Measurements from ENCODE around the gene STUM.
"Not testable (repeated sequence)": the region's sequence is repeated elsewhere in the genome, so short reads cannot be mapped to it uniquely, and the experiment has no call there.

The STUM gene, protein sequence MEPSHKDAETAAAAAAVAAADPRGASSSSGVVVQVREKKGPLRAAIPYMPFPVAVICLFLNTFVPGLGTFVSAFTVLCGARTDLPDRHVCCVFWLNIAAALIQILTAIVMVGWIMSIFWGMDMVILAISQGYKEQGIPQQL

DNA sequence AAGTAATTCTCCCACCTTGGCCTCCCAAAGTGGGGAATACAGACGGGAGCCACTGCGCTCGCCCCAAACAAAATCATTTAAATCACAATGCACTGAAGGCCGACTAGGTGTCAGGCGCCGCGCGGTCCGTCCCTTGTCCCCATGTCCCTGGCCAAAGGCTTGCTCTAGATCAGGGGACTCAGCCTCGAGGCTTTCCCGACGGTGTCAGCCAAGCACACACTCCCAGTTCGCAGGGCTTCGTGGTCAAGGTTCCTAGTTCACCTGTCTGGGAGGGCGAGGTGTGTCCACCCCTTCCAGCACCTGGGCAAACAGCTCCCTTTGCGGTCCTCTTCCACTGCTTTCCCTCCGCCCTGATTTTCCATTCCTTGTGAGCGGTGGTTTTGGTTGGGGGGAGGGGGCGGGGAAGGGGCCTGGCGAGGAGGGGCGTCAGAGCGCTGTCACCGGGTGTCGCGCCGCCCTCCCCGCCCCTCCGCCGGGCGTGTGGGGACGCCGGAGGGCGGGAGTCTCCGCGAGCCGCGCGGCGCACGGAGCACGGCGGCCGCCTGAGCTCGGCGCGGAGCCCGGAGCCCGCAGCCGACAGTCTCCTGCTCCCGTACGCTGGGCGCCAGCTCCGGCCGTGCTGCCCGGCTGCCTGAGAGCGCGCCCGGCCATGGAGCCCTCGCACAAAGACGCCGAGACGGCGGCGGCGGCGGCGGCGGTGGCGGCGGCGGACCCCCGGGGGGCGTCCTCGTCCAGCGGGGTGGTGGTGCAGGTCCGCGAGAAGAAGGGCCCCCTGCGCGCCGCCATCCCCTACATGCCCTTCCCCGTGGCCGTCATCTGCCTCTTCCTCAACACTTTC lies at the start of gene STUM:
STUM (plus strand) TSS at position 509 of the 838 bp plus-strand sequence; CDS start at position 650, 141 bp downstream.
- no peak for DNase-seq (ENCODE audit: low read depth in 2 of 2)

GRCh38 chr1:226499699-226500098 lies 48.9 kb upstream of the STUM start:
- not testable (repeated sequence) for DNase-seq (ENCODE audit: low read depth in 2 of 2)

DNA sequence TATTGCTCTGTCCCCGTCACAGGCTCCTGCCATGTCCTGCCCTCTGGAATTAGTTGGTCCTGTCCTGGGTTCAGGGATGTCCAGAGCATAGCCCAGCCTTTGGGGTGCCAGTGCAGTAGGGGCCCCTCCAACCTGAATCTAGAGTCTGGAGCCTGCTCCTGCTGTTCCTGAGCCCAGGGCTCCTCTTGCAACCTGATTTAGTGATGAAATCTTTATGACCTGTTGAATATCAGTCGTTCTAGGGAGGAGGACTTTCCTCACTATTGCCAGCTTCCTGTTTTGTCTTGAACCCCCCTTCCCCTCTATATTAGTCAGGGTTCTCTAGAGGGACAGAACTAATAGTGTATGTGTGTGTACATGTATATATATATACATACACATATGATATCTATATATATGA lies 42.5 kb upstream of the STUM start:
- no peak for DNase-seq (ENCODE audit: low read depth in 2 of 2)

DNA sequence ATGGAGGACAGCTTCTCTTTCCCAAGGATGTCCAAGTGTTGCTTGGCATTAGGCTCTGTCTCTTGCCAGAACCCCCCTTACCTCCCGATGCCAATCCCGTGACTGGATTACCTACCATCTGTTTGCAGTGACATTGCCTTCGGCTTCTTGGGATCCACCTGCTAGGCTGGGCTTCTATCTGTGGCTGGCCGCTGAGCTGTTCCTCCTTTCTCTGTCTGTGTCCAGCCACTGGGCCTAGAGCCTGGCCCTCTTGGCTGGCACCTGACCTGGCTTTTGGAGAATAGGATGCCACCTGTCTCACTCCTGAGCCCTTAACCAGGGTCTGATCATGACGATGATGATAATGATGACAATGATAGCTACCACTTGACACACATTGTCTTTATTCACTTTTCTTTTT lies 41.6 kb upstream of the STUM start:
- no peak for DNase-seq (ENCODE audit: low read depth in 2 of 2)

DNA sequence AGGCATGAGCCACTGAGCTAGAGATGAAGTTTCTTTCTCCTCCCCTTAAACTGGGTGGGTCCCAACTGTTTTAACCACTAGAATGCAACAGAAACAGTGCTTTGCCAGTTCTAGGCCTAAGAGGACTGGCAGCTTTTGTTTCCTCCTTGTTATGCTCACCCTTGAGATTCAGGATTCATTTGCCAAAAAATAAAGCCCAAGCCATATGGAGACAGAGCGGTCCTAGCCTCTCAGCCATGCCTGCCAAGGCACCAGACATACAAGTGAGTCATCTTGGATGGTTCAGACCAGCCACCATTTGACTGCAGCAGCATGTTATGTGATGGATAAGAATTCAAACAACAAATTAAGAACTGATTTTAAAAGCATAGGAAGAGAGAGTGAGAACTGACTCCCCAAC lies 38.1 kb upstream of the STUM start:
- DNase-seq (ENCODE audit: low read depth in 2 of 2): no peak

GRCh38 chr1:226511296-226511695 lies 37.3 kb upstream of the STUM start:
- no peak for DNase-seq (ENCODE audit: low read depth in 2 of 2)

DNA sequence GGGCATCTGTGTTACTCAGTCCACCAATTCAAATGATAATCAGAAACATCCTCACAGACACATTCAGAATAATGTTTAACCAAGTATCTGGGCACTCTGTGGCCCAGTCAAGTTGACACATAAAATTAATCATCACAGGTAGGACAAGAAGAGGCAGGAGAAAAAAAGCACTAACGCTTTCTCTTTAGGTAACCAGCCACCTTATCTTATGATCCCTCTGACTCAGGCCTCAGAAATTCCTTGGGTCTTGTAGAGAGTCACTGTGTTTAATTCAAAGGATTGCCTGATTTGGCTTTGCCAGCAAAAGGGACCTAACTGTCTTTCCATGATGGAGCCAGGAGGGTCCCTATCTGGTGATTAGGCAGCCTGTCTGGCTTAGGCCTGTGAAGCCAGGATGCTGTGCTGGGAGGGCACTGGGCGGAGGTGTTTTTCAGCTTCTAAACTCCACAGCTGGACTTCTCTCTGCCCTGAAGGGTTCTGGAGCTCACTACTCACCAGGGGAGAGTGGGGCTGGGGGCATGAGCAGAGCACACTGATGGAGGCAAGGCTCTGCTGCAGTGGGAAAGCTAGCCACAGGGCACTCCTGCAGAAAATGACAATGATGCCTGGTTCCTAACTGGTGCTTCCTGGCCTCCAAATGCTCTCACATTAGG lies 36.4 kb upstream of the STUM start:
- no peak for DNase-seq (ENCODE audit: low read depth in 2 of 2)

DNA sequence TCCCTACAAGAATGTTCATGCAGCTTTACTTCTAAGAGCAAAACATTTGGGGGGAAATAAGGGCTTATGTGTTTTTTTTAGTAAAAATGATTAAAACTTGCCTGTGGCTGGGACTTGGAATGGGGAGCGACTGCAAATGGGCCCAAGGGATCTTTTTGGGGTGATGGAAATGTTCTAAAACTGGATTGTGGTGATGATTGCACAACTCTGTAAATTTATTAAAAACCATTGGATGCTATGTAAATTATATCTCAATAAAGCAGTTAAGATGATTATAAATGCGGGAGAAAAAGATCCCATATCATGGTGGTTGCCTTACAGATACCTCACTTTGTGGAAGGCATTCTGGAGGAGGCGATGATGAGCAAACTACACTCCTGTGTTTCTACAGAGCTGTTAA lies 30.2 kb upstream of the STUM start:
- DNase-seq (ENCODE audit: low read depth in 2 of 2): no peak

GRCh38 chr1:226519135-226519534 lies 29.4 kb upstream of the STUM start:
- DNase-seq (ENCODE audit: low read depth in 2 of 2): no peak

DNA sequence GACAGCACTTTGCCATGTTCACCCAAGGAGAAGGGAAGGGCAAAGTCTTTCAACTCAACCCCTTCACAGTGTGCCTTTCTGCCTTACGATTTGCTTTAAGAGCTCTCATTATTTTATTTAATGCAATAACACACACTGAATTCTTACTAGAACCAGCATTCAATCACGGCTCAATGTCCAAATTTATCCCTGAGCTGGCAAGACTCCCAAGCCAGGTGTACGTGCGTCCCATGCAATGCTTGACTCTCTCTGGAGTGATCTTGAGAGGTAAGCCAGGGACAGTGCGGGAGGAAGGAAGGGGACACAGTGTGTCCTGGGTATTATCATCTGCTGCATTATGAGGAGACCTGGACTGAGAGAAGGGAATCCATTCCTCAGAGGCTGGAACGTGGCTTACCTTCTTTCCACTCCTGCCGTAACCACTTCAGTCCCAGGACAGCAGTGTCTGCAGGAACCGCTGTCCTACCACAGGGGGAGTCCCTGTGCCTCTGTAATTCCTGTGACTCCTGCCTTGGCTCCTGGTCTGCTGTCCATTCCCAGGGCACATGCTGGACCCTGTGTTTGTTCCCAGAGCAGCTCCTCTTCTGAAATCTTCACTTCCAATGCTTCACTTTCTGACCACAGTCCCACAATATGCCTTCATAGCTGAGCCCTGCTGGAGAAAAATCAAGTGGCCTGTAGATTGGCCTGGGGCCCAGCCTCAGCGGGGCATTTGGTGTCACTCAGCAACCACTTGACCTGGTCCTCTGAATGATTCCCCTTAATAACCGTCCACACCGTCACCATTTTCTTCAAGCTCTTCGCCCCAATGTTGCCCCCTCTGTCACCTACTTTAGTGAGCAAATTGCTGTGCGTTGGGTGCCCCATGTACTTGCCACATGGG lies 28.6 kb upstream of the STUM start:
- no peak for DNase-seq (ENCODE audit: low read depth in 2 of 2)

- DNase-seq (ENCODE audit: low read depth in 2 of 2): no peak
These were observed 27.8 kb upstream of the STUM start for GRCh38 chr1:226520640-226521355.

GRCh38 chr1:226523646-226524406 lies 24.7 kb upstream of the STUM start:
- DNase-seq (ENCODE audit: low read depth in 2 of 2): no peak

- no peak for DNase-seq (ENCODE audit: low read depth in 2 of 2)
These were observed 24.0 kb upstream of the STUM start for GRCh38 chr1:226524547-226524946.

DNA sequence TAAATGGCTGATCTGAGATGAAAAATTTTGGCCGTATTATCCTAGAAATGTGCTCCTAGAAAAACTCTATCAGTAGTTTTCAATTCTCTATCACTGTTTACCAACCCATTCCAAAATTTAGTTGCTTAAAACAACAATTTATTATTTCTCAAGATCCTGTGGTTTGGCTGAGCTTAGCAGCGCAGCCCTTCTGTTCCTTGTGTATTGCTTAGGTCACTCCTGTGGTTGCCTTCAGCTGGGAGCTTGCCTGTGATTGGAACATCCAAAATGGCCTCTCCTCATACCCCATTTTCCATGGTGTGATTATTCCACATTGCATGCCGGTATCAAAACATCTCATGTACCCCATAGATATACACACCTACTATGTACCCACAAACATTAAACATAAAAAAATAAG lies 22.8 kb upstream of the STUM start:
- DNase-seq (ENCODE audit: low read depth in 2 of 2): no peak

- DNase-seq (ENCODE audit: low read depth in 2 of 2): no peak
These were observed 21.6 kb upstream of the STUM start for GRCh38 chr1:226526801-226527595.

DNA sequence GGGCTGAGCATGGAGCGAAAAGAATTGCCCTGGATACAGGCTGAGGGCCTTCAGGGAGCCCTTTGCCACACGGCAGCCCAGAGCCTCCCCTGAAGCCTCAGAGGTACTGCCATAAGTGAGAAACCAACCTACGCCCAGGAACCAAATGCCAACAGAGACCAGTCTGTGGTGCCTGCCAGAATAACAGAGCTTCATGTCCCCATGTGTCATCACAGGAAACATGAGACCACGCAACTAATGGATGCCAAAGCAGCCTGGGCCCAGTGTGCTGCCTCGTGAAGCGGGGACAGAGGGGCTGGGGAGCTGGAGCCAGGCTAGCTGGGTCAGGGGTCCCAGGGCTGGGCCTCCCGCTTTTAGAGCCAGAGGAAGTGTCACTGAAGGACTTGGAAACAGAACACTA lies 18.7 kb upstream of the STUM start:
- DNase-seq (ENCODE audit: low read depth in 2 of 2): no peak

- no peak for DNase-seq (ENCODE audit: low read depth in 2 of 2)
These were observed 18.0 kb upstream of the STUM start for GRCh38 chr1:226530591-226530990.

DNA sequence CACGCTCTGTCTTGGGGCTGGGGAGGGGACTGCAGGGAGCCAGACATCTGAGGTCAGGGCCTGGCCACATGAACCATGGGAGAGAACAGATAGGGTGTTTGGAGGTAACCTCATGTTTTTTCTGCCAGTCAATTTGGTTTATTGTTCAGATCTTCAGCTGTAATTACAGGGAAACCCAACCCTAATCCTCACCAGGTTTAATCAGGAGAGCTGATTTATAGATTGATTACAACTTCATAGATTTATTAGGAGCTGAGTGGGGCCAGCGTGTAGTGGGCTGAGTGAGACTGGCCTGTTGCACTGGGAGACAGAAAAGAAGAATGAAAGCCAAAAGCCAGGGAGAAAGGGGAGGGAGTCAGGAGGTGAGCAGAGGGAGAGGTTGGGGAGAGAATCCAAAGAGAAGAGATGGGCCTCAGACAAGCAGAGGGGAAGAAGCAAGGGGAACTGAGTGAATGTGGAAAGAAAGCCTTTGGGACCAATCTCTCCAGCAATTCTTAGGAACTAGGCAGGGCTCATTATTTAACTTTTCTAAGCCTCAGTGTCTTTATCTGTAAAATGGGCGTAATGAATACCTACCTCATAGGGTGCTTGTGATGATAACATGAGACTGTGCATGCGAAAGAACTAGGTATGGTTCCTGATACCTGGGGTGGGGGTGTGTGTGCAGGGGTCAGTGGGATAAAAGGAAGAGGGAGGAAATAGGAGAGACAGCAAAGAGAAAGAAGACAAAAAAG lies 17.0 kb upstream of the STUM start:
- DNase-seq (ENCODE audit: low read depth in 2 of 2): no peak

DNA sequence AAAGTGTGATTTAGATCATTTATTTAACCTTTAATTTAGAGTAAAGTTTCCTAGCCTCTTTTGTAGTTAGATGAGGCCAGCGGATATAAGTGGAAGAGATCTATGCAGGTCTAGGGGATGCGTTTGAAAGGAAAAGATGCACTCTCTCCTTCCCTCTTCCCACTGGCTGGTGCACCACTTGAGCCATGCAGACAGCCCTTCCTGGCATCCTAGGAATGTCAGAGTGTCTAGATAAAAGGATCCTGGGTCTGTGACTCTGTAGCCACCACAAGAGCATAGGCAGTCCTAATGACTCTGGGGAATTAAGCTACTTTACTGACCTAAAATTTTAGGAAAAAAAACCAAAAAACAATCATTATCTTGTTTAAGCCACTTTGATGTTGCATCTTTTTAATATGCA lies 16.0 kb upstream of the STUM start:
- DNase-seq (ENCODE audit: low read depth in 2 of 2): no peak
